GM12878 (cell line): ENCODE measurements around the gene PALLD. TPM values are rescaled to one million over a fixed set of nuclear protein-coding genes. Genes with fewer than 3 reads are reported as not detected.

Experiments used
- ATAC-seq: fragments of 200-7000 bp; cut with Tn5 transposase; 3 replicates; pipeline ENCODE4 v1.9.1; 2020; ENCODE audit warnings: mild to moderate bottlenecking, moderate library complexity
- BruUV-seq: library from RNA; stranded (reverse); fragments of 400-500 nt; replicated peaks from 2 replicates; lab custom pipeline; 2021; lab: Mats Ljungman, UMichigan
- CTCF ChIA-PET: fragments of 300-600 bp; sonication (Branson Sonifier 250); formaldehyde crosslinking; extraction: SDS; loops from one replicate; lab custom pipeline; 2021; ENCODE audit warnings: inconsistent platforms; lab: Yijun Ruan, JAX
- POLR2A ChIA-PET: fragments of 350-600 bp; formaldehyde crosslinking; extraction: SDS; loops from one replicate; lab custom pipeline; 2021; ENCODE audit warnings: inconsistent platforms; lab: Charles Lee
- RAD21 ChIA-PET: fragments of 300-600 bp; sonication (Branson Sonifier 250); formaldehyde crosslinking; loops from one replicate; lab custom pipeline; 2023; ENCODE audit warnings: antibody characterized with exemption; ENCODE audit not compliant: unreplicated experiment; lab: Charles Lee
- SMC1A ChIA-PET: fragments of 300-600 bp; sonication (Branson Sonifier 250); formaldehyde crosslinking; loops from one replicate; lab custom pipeline; 2023; ENCODE audit not compliant: unreplicated experiment, uncharacterized antibody; lab: Charles Lee
- DNase-seq: peaks from one replicate; pipeline ENCODE4 v3.0.0-alpha.2; 2011; ENCODE audit warnings: low read depth, low spot score
- FAIRE-seq: peaks from 3 replicates; lab custom pipeline; 2011; peaks lifted over from hg19 to GRCh38; lab: Jason Lieb, UNC
- H2AFZ ChIP-seq: 2 replicates; pipeline ENCODE4 v1.6.0; 2011; ENCODE audit warnings: low read depth, low read length, control low read depth; ENCODE audit not compliant: control insufficient read depth
- H3K27ac ChIP-seq: 2 replicates; pipeline ENCODE4 v1.5.1; 2011; ENCODE audit warnings: control low read depth; ENCODE audit not compliant: control insufficient read depth, insufficient read depth
- H3K27me3 ChIP-seq, 2 experiments: replicated peaks in 1 of 2; 2 replicates each; pipeline versions ENCODE4 v1.6.0 to v1.6.1; 2011; ENCODE audit warnings: low read length in 1 of 2; ENCODE audit not compliant: control insufficient read depth in 2 of 2, insufficient read depth in 2 of 2
- H3K36me3 ChIP-seq, 2 experiments: 2 replicates each; pipeline ENCODE4 v1.5.1; 2011; ENCODE audit warnings: low read length in 1 of 2; ENCODE audit not compliant: control insufficient read depth in 2 of 2, insufficient read depth in 2 of 2
- H3K4me1 ChIP-seq: 2 replicates; pipeline ENCODE4 v1.6.1; 2011; ENCODE audit warnings: mild to moderate bottlenecking, low read length, moderate library complexity, mixed read lengths; ENCODE audit not compliant: control insufficient read depth, insufficient read depth
- H3K4me2 ChIP-seq: 2 replicates; pipeline ENCODE4 v1.6.0; 2011; ENCODE audit warnings: control low read depth; ENCODE audit not compliant: control insufficient read depth, insufficient read depth
- H3K4me3 ChIP-seq: fragments of 200-600 bp; sonication (generic); 2 replicates; pipeline ENCODE4 v1.5.1; 2016
- H3K79me2 ChIP-seq: 2 replicates; pipeline ENCODE4 v1.6.0; 2011; ENCODE audit warnings: low read length; ENCODE audit not compliant: control insufficient read depth, insufficient read depth
- H3K9ac ChIP-seq: 2 replicates; pipeline ENCODE4 v1.8.0; 2011; ENCODE audit warnings: low read length, control low read depth, mixed read lengths; ENCODE audit not compliant: control insufficient read depth, insufficient read depth
- H3K9me3 ChIP-seq: replicated peaks from 3 replicates; pipeline ENCODE4 v1.5.1; 2011; ENCODE audit warnings: mild to moderate bottlenecking, low read length; ENCODE audit not compliant: control insufficient read depth, insufficient read depth
- H4K20me1 ChIP-seq: 2 replicates; pipeline ENCODE4 v1.6.0; 2011; ENCODE audit not compliant: control insufficient read depth, insufficient read depth
- BCL11A ChIP-seq: IDR thresholded peaks from 2 replicates; pipeline ENCODE4 v1.6.1; 2011; ENCODE audit warnings: low read depth, low read length
- BRCA1 ChIP-seq: IDR thresholded peaks from 2 replicates; pipeline ENCODE4 v1.6.1; 2011; ENCODE audit warnings: low read depth, low read length, improper control_type of control experiment
- CHD2 ChIP-seq: IDR thresholded peaks from 2 replicates; pipeline ENCODE4 v1.6.1; 2011; ENCODE audit warnings: low read depth, low read length, improper control_type of control experiment, borderline replicate concordance
- CREM ChIP-seq: IDR thresholded peaks from 2 replicates; pipeline ENCODE4 v1.6.1; 2014; ENCODE audit warnings: antibody characterized with exemption, low read depth
- DPF2 ChIP-seq: fragments of 450-650 bp; IDR thresholded peaks from 2 replicates; pipeline ENCODE4 v1.6.1; 2017; ENCODE audit warnings: mild to moderate bottlenecking
- HCFC1 ChIP-seq: fragments of 150-350 bp; IDR thresholded peaks from 2 replicates; pipeline ENCODE4 v1.6.1; 2014; ENCODE audit warnings: low read length
- IKZF1 ChIP-seq: fragments of 450-650 bp; conservative IDR thresholded peaks from 2 replicates; pipeline ENCODE4 v1.6.1; 2017; ENCODE audit warnings: antibody characterized with exemption, mild to moderate bottlenecking
- IRF4 ChIP-seq: IDR thresholded peaks from 2 replicates; pipeline ENCODE4 v1.6.1; 2011; ENCODE audit warnings: low read depth, low read length
- MTA2 ChIP-seq: fragments of 450-650 bp; IDR thresholded peaks from 2 replicates; pipeline ENCODE4 v1.6.1; 2016; ENCODE audit warnings: low read depth, mild to moderate bottlenecking, moderate library complexity
- POLR2AphosphoS5 ChIP-seq: IDR thresholded peaks from 2 replicates; pipeline ENCODE4 v1.6.1; 2011; ENCODE audit warnings: mild to moderate bottlenecking, low read length, inconsistent platforms
- RB1 ChIP-seq: fragments of 450-650 bp; formaldehyde crosslinking; IDR thresholded peaks from 2 replicates; pipeline ENCODE4 v1.6.1; 2017; ENCODE audit warnings: mild to moderate bottlenecking, borderline replicate concordance
- RFX5 ChIP-seq: IDR thresholded peaks from 2 replicates; pipeline ENCODE4 v1.6.1; 2011; ENCODE audit warnings: low read depth, low read length, improper control_type of control experiment
- TCF3 ChIP-seq: IDR thresholded peaks from 2 replicates; pipeline ENCODE4 v1.6.1; 2012; ENCODE audit warnings: low read depth, mild to moderate bottlenecking, low read length, borderline replicate concordance; ENCODE audit not compliant: insufficient read depth
- WGBS: methylation state at CpG from one replicate; pipeline ENCODE4 v1.1.6; 2016; ENCODE audit warnings: low lambda C conversion rate; ENCODE audit not compliant: insufficient replicate concordance, insufficient coverage; ENCODE audit errors: missing lambda C conversion rate; 5-methylcytosine and 5-hydroxymethylcytosine counted together
- in situ Hi-C: fragments of 300-500 bp; cut with MboI; formaldehyde crosslinking; loops from 9 replicates; pipeline ENCODE4 v1.14.3; 2018; ENCODE audit warnings: mixed read lengths
- intact Hi-C: fragments of 100-400 bp; cut with micrococcal nuclease; formaldehyde crosslinking; loops from one replicate; pipeline ENCODE4 v1.14.2; 2022; ENCODE audit not compliant: unreplicated experiment
- polyA plus RNA-seq, 11 experiments: library from polyadenylated mRNA; depleted of rRNA in 4 of 11; unstranded in 6 of 11; stranded (reverse) in 5 of 11; fragments of >200 nt; fragmentation: Nextera tagmentation in 4 of 11; fragmentation: Illumina TruSeq in 1 of 11; extraction: Ambion mirVana in 4 of 11; extraction: Trizol in 1 of 11; gene quantifications; 1 replicate in 1 of 11; 2 replicates in 10 of 11; pipeline versions ENCODE4 v1.2.1 to v1.2.3, GENCODE V29; 2011 to 2016; ENCODE audit warnings: inconsistent platforms in 2 of 11, missing spikeins in 2 of 11, low read depth in 1 of 11
- total RNA-seq, 4 experiments: library from RNA; depleted of rRNA in 3 of 4; stranded (reverse); fragments of >200 nt in 3 of 4; fragmentation: Illumina TruSeq in 1 of 4; extraction: Trizol in 1 of 4; gene quantifications; 2 replicates each; pipeline versions ENCODE4 v1.2.1 to v1.2.3, GENCODE V29; 2013 to 2021
- TF ChIP-seq, protein P1 (sequence below): IDR thresholded peaks from 2 replicates; pipeline ENCODE4 v1.6.1; 2012; ENCODE audit warnings: low read length, inconsistent platforms
- TF ChIP-seq, protein P2 (sequence below): IDR thresholded peaks from 2 replicates; pipeline ENCODE4 v1.6.1; 2012; ENCODE audit warnings: low read depth, low read length, improper control_type of control experiment
- TF ChIP-seq, protein P3 (sequence below): fragments of 450-650 bp; IDR thresholded peaks from 2 replicates; pipeline ENCODE4 v1.6.1; 2017; ENCODE audit warnings: mild to moderate bottlenecking, low read depth, inconsistent platforms; ENCODE audit not compliant: poor library complexity, severe bottlenecking

Gene PALLD
- total and polyA plus RNA-seq, 10 of the 15 experiments (the other 5 are each of a cell fraction or from before 2014, with no cell fraction given) = 1.0 to 7.7 (median 1.7) TPM

DNA sequence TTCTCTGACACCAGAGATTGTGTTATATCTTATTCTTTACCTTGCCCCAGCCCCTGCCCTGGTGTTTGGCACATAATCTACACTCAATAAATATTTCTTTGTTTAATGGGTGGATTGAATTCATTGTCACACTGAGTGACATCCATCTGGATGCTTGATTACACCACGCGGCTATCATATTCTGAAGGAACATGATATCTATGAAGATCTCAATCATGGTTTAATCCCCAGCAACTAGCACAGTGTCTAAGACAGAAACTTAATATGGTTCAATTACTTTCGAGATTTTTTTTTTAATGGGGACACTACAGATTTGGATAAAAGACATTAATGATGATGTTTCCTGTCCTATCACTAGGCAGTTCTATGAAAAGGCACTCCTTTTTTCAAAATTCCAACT, 246.3 kb downstream of the PALLD start (continued):
- TF ChIP-seq, protein P1, sequence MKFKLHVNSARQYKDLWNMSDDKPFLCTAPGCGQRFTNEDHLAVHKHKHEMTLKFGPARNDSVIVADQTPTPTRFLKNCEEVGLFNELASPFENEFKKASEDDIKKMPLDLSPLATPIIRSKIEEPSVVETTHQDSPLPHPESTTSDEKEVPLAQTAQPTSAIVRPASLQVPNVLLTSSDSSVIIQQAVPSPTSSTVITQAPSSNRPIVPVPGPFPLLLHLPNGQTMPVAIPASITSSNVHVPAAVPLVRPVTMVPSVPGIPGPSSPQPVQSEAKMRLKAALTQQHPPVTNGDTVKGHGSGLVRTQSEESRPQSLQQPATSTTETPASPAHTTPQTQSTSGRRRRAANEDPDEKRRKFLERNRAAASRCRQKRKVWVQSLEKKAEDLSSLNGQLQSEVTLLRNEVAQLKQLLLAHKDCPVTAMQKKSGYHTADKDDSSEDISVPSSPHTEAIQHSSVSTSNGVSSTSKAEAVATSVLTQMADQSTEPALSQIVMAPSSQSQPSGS = no peak
- TF ChIP-seq, protein P2, sequence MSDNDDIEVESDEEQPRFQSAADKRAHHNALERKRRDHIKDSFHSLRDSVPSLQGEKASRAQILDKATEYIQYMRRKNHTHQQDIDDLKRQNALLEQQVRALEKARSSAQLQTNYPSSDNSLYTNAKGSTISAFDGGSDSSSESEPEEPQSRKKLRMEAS = no peak
- TF ChIP-seq BRCA1 (no peak), HCFC1 (no peak)
- TF ChIP-seq, all 136 proteins: peak for 0

DNA sequence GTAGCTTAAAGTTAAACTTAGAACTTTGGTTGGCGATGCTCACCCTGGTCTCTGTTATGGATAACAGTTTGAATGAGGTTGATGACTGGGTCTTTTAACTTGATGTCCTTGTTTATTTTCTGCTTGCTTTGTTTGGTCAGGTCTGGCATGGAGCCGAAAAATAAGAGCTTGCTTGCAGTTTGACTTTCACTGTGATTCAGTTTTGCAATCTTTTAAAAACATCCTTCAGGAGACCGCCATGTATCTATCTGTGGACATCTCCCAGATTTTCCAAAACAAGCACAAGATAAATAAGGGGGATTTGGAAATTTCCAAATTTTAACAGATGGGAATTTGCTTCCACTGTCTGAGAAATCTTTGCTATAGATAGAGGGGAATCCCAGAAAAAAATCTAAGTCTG, 246.7 kb downstream of the PALLD start:
- ChIA-PET CTCF (interaction anchor here (1.0 kb wide), 1 partner anchor 11 kb away, joined by 3 read pairs; no protein-coding TSS in a partner anchor), POLR2A (interaction anchor here (0.6 to 1.1 kb wide), 2 partner anchors 12 to 276 kb away, joined by 3 read pairs; no protein-coding TSS in a partner anchor), RAD21 (interaction anchor here (0.8 to 1.2 kb wide), 2 partner anchors 32 to 89 kb away, joined by 3 read pairs; no protein-coding TSS in a partner anchor), SMC1A (interaction anchor here (1.3 kb wide), 1 partner anchor 13 kb away, joined by 3 read pairs; no protein-coding TSS in a partner anchor)
- Histone ChIP-seq H3K36me3 (no peaks in the 10 kb centered on the region), H3K4me3 (no peak overlapping the region), H3K4me2 (no peak overlapping the region), H3K9me3 (no peaks in the 10 kb centered on the region), H3K9ac (no peak overlapping the region), H2AFZ (no peak overlapping the region), H3K27me3 (no peaks in the 10 kb centered on the region), H4K20me1 (no peaks in the 10 kb centered on the region), H3K79me2 (no peaks in the 10 kb centered on the region), H3K27ac (no peak overlapping the region), H3K4me1 (no peaks in the 10 kb centered on the region)
- in situ Hi-C loops (no loop called here), intact Hi-C loops (no loop called here)
- TF ChIP-seq IRF4 (no peak), MTA2 (no peak), POLR2AphosphoS5 (no peak), RFX5 (no peak), DPF2 (no peak), RB1 (no peak), CREM (no peak), CHD2 (no peak), IKZF1 (no peak), BCL11A (no peak), TCF3 (no peak)
- TF ChIP-seq, protein P1 = no peak
- TF ChIP-seq, protein P3, sequence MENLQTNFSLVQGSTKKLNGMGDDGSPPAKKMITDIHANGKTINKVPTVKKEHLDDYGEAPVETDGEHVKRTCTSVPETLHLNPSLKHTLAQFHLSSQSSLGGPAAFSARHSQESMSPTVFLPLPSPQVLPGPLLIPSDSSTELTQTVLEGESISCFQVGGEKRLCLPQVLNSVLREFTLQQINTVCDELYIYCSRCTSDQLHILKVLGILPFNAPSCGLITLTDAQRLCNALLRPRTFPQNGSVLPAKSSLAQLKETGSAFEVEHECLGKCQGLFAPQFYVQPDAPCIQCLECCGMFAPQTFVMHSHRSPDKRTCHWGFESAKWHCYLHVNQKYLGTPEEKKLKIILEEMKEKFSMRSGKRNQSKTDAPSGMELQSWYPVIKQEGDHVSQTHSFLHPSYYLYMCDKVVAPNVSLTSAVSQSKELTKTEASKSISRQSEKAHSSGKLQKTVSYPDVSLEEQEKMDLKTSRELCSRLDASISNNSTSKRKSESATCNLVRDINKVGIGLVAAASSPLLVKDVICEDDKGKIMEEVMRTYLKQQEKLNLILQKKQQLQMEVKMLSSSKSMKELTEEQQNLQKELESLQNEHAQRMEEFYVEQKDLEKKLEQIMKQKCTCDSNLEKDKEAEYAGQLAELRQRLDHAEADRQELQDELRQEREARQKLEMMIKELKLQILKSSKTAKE = no peak
- BruUV-seq = no TSS peak
- DNase-seq = no peak
- ATAC-seq = no peak
- WGBS = 48% methylated on average over 3 of the region's 3 CpGs
- FAIRE-seq = no peak
